ENCODE results near the gene TMEM134.
"Not testable (repeated sequence)": the region's sequence is repeated elsewhere in the genome, so short reads cannot be mapped to it uniquely, and the experiment has no call there.

Gene TMEM134

GRCh38 chr11:67436459-67437081 lies 32.5 kb downstream of the TMEM134 start:
- no peak for DNase-seq

GRCh38 chr11:67435727-67436458 lies 33.2 kb downstream of the TMEM134 start:
- no peak for DNase-seq

- no peak for DNase-seq
Observed at GRCh38 chr11:67435031-67435726, 33.9 kb downstream of the TMEM134 start.

GRCh38 chr11:67434395-67434881 lies 34.6 kb downstream of the TMEM134 start:
- DNase-seq: no peak

- DNase-seq: no peak
Observed at GRCh38 chr11:67433536-67434394, 35.3 kb downstream of the TMEM134 start.

GRCh38 chr11:67432655-67433349 lies 36.2 kb downstream of the TMEM134 start:
- DNase-seq: no peak

- DNase-seq: no peak
Observed at GRCh38 chr11:67431346-67432249, 37.5 kb downstream of the TMEM134 start.

- no peak for DNase-seq
Observed at GRCh38 chr11:67429722-67430121, 39.3 kb downstream of the TMEM134 start.

GRCh38 chr11:67429038-67429668 lies 39.9 kb downstream of the TMEM134 start:
- DNase-seq: no peak

GRCh38 chr11:67428052-67429001 lies 40.7 kb downstream of the TMEM134 start, which contains the start of gene RPS6KB2:
Gene RPS6KB2 (plus strand): TSS chr11:67428494. CDS start chr11:67428546, 52 bp downstream.
- DNase-seq: peak; percentile 94

GRCh38 chr11:67427364-67427859 lies 41.6 kb downstream of the TMEM134 start:
- DNase-seq: not testable (repeated sequence)

- DNase-seq: no peak
Observed at GRCh38 chr11:67423891-67424613, 45.0 kb downstream of the TMEM134 start.

- DNase-seq: no peak
Observed at GRCh38 chr11:67423466-67423865, 45.6 kb downstream of the TMEM134 start.

- no peak for DNase-seq
Observed at GRCh38 chr11:67422891-67423290, 46.2 kb downstream of the TMEM134 start.

- DNase-seq: no peak
Observed at GRCh38 chr11:67421430-67422031, 47.5 kb downstream of the TMEM134 start.

- peak; percentile 84 for DNase-seq
Observed at GRCh38 chr11:67420646-67421429, 48.2 kb downstream of the TMEM134 start.

GRCh38 chr11:67420147-67420645 lies 48.9 kb downstream of the TMEM134 start:
- DNase-seq: no peak

Data from DMS153 (cell line).